Inflammatory macrophage (primary cell): Measurements from ENCODE around the gene CFAP57.
"Not testable (repeated sequence)": the region's sequence is repeated elsewhere in the genome, so short reads cannot be mapped to it uniquely, and the experiment has no call there.

ENCODE experiments used
- DNase-seq, 2 donors: peaks; one replicate each; pipeline ENCODE4 v3.0.0-alpha.2; 2020 to 2022

The CFAP57 gene

DNA sequence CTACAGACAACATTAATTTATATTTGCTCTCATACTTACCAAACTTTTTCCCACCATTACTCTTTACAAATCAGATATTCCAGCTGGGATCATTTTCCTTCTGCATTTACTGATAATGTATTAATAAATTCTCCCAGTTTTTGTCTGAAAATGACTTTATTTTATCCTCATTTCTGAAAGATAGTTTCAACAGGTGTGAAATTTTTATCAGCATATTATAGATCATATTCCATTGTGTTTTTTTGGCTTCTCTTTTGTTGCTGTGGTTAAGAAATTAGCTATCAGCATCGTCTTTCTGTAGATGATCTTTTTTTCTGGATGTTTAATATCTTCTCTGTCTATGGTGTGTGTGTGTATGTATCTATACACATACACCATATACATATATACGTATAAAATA lies 2.7 kb downstream of the CFAP57 start:
- no peak for DNase-seq

DNA sequence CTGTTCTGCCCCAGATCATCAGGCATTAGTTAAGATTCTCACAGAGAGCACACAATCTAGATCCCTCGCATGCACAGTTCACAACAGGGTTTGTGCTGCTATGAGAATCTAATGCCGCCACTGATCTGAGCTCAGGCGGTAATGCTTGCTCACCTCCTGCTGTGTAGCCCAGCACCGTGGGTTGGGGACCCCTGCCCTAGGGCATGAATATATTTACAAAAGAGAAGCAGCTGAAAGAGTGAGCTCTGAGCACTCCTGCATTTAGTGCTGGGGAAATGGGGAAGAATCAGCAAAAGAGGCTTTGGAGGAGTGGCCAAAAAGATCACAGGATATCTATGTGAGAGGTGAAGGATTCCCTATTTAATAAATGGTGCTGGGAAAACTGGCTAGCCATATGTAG lies 5.6 kb downstream of the CFAP57 start:
- DNase-seq: no peak

DNA sequence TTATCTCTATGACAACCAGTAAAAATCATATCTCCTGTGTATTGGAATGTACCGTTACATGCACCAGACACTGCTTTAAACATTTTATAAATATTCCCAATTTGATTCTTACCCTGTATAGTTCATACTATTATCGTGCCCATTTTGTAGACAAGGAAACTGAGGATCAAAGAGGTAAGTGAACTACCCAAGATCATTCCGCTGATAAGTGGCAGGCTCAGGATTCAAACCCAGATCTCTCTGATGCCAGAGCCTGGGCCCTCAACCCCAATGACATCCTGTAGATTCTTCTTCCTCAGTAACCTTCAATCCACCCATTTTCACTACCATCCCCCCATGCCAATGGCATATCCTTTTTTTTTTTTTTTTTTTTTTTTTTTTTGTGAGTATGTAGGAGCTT lies 12.3 kb downstream of the CFAP57 start:
- no peak for DNase-seq

DNA sequence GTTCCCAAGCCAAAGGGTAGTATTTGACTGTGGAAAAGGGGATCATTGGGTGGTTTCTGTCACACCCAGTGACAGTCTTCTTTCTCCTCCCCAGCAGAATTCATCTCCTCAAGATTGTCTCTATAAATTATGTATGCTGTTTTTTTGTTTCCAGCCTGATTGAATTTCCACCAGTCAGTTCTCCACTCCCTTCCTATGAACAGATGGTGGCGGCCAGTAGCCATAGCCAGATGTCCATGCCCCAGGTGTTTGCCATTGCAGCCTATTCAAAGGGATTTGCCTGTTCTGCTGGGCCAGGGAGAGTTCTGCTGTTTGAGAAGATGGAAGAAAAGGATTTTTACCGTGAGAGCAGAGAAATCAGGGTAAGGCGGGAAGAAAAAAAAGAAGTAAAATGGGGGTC lies 12.9 kb downstream of the CFAP57 start:
- no peak for DNase-seq

DNA sequence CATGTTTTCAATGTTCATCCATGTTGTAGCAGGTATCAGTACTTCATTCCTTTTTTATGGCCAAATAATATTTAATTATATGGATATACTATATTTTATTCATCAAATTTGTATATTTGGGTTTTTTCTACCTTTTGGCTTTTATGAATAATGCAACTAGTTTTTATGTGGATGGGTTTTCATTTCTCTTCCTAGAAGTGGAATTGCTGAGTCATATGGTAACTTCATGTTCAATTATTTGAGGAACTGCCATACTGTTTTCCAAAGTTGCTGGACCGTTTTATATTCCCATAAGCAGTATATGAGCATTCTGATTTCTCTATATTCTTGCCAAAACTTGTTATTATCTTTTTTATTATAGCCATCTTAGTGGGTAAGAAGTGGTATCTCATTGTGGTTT lies 16.0 kb downstream of the CFAP57 start:
- no peak for DNase-seq

DNA sequence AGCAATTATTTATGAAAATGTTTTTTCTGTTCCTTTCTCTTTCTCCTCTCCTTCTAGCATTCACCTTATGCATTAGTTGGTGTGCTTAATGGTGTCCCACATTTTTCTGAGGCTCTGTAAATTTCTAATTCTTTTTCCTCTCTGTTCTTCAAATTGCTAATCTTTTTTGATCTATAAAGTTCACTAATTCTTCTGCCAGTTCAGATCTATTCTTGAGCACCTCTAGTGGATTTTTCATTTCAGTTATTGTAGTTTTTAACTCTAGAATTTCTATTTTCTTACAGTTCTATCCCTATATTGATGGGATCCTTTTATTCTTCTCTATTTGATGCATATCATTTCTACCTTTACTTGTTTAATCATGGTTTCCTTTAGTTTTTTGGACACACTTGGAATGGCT lies 22.4 kb downstream of the CFAP57 start:
- DNase-seq: no peak

DNA sequence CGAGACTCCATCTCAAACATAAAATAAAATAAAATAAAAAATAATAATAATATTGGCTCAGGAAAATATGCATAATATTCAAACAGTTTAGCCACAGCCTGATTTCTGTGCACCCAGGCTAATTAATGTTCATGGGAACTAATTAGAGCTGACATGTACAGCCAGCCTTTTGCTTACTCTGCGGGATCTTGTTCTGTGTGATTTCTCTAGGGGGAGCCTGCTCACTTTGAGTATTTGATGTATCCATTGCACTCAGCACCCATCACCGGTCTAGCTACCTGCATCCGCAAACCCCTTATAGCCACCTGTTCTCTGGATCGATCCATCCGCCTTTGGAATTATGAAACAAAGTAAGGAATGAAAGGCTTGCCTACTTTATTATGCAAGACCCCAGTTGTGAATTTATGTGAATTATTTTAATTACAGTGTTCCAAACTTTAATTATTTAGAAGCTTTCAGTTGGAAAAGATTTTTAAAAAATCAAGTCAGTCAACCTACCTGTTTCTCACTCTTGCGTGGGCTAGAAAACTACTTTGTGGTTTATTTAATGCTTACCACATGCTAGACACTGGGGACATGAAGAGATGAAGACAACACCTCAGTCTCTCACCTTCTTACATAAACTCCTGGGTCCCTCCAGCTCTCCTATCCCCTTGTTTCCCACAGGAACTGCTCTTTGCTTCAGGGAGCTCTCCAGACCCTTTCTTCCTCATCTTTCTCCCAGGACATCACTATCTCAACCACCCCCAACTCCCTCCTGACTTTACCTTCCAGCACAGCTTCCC lies 25.4 kb downstream of the CFAP57 start:
- no peak for DNase-seq

DNA sequence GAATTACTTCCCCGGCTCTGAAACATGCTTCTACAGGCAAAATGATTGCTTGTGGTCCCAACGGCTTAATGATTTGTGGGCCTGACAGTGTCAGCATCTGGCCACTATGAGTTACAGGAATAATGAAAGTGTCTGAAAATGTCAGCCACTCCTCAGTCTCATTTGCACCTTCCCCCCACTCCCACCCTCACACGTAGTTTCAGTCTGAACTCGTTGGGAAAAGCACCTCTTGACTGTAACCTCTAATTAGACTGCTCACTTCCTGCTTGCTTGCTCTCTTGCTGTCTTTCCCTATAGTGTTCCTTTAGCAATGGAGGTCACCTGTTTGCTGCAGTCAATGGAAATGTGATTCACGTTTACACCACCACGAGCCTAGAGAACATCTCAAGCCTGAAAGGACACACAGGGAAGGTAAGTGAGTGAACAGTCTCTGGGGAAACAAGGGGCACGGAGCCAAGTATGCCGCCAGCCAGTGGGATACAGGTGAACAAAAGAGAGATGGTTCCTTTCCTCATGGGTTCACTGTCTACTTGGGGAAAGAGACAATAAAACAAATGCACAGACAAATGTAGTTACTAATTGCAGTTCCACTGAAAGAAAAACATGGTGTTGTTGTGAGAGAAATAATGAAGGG lies 27.1 kb downstream of the CFAP57 start:
- no peak for DNase-seq

DNA sequence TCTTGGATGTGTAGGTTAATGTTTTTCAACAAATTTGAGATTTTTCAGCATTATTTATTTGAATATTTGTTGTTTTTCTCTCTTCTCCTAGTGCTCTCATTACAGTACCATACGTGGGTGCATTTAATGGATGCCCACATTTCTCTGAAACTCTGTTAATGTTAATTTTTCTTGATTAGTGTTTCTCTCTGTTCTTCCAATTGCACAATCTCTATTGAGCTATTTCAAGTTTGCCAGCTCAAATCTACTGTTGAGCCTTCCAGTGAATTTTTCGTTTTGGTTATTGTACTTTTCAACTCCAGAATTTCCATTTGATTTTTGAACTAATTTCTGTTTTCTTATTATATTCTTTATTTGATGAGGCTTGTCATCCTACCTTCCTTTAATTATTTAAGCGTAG lies 31.7 kb downstream of the CFAP57 start:
- DNase-seq: no peak

DNA sequence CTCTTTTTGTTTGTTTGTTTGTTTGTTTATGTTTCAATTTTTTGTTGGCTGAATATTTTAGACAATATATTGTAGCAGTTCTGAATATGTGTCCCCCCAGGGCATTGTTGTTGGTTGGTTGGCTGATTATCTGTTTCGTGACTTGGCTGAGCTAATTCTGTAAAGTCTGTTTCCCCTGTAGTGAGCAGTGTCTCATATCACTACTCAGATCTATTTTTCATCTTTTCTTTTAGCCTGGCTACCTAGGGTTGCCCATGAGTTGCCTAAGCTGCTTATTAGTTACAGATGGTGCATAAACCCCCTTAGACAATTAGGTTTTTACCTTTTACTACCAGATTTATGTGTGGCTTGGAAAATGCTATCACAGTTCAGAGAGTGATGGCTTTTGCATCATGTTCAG lies 32.3 kb downstream of the CFAP57 start:
- DNase-seq: no peak

DNA sequence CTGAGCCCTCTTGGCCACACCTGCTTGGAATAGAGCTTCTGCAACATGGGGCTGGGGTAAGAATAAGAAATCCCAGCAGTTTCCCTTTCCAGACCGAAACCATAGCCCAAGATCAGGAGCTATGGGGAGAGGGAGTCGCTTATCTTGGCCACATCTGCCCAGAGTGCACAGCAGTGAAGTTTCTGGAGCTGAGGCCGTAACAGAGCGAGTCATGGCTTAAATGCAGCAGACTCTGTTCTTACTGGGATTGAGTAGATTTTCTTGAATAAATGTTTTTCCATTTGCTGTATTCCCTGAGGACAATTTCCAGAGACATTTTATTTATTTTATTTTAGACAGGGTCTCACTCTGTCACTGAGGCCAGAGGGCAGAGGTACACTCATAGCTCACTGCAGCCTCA lies 33.5 kb downstream of the CFAP57 start:
- no peak for DNase-seq

DNA sequence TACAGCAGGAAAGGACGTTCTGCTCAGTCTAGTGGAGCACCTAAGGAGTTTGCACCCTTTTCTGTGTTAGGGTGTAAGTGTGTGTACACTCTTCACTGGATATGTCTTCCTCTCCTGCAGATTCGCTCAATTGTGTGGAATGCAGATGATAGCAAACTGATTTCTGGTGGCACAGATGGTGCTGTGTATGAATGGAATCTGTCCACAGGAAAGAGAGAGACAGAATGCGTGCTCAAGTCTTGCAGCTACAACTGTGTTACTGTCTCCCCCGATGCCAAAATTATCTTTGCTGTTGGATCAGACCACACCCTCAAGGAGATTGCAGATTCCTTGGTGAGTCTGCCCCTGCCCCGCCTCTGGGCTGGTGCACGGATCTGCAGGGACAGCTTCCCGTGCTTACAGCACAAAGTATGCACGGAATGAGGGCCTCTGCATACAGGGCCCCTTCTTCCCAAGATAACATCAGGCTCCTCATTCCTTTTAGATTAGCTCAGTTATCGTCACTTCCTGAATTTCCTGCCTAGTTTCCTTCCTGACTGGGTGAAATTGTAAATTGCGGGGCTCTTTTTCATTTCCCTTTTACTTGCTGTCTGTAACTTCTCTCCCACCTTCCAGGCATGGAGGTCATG lies 34.6 kb downstream of the CFAP57 start:
- peak in 1 of 2 donors; percentile 5 for DNase-seq

DNA sequence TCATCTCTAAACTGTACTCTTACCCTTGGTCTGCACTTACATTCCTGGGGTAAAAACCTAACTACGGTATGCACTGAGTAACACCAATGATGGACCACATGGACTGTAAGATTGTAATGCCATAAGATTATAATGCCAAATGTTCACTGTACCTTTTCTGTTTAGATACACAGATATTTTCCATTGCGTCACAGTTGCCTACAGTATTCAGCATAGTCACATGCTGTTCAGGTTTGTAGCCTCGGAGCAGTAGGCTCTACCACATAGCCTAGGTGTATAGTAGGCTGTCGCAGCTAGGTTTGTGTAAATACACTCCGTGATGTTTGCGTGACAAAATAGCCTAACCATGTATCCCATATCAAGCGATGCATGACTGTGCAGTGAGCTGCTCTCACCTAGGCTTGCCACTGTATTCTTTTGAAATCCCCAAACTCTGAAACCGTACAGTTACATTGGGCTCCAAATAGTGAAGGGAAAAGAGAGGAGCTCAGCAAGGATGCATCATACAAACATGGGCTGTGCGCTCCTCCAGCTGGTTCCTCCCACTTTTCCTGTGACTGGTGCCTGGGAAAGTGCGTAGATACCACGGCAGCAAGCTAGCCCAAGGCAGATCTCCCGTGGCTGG lies 35.2 kb downstream of the CFAP57 start:
- no peak for DNase-seq

DNA sequence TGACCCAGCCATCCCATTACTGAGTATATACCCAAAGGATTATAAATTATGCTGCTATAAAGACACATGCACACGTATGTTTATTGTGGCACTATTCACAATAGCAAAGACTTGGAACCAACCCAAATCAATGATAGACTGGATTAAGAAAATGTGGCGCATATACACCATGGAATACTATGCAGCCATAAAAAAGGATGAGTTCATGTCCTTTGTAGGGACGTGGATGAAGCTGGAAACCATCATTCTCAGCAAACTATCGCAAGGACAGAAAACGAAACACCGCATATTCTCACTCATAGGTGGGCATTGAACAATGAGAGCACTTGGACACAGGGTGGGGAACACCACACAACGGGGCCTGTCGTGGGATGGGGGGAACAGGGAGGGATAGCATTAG lies 36.1 kb downstream of the CFAP57 start:
- DNase-seq: not testable (repeated sequence)

DNA sequence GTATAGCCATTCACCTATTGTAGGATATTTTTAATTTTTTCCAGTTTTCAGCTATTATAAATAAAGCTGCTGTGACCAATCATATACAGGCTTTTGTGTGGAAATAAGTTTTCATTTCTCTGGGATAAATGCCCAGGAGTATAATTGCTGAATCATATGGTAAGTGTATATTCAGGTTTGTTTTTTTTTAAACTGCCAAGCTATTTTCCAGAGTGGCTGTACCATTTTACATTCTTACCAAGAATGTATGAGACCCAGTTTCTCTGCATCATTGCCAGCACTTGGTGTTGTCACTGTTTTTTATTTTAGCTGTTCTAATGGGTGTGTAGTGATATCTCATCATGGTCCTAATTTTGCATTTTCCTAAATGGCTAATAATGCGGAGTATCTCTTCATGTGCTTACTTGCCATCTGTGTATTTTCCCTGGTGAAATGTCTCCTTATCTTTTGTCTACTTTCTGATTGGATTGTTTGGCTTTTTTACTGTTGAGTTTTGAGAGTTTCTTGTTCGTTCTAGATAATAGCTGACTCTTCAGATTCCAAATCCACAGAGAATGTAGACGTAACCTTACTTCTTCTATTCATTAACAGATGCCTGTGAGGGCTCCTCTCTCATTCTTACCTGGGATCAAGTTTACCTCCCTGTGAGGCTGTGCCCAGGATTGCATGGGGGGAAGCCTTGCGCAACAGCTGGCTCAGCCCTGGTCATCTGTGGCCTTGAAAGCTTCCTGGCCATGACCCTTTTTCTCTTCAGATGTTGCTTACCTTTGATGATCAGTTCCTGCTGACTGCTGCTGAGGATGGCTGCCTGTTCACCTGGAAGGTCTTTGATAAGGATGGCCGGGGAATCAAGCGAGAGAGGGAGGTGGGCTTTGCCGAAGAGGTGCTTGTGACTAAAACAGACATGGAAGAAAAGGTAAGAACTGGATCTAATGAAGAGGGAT lies 42.6 kb downstream of the CFAP57 start:
- no peak for DNase-seq

DNA sequence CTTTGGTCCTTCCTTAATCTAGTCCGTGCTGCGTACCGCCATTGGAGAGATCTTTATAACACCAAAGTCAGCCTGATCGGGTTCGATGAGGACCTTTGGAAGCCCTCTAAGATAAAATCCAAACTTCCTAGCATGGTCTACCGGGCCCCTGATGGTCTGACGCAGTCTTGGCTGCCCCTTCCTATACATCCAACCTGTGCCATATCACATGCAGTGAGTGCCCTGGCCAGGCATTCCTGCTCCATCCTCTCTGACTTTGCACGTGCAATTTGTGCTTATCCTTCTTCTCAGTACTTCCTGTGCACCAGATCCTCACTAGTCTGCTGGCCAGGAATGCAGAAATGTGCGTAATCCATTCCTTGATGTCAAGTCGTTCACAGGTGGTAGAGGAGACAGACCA lies 45.6 kb downstream of the CFAP57 start:
- no peak for DNase-seq

DNA sequence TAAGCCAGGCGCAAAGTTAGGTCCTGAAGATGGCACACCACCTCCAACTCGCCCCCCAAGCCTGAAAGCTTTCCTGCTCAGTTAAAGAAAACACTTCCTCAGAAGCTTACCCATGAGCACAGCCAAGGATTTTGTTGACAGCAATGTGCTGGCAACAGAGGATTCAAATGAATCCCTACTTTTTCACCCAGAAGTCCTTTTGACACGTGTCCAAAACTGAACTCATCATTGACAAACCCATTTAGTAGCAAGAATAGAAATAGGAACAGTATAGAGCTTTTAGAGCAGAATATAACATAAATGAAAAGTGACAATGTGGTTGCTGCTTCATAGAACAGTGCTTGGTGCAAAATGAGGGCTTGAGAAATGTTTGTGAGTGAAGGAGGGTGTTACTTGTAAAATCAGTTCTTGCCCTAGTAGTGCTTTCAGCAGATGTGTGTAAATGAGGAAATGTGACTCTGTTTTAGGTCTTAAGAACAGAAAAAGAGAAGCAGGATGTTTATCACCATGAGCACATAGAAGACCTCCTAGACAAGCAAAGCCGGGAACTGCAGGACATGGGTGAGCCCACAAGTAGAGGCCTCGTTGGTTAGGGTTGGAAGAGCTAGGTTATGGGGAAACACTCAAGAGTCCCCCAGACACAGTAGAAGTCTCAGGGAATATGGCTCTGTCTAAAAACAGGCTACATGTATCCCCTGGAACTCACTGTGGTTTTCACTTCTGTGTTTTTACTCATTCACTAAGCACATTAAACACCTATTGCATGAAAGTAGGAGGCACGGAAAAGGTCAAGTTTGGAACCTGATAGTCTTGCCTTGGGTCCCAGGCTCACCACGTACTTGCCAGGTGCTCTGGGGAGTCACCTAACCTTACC lies 49.0 kb downstream of the CFAP57 start:
- DNase-seq: peak; percentile 42 to 53

DNA sequence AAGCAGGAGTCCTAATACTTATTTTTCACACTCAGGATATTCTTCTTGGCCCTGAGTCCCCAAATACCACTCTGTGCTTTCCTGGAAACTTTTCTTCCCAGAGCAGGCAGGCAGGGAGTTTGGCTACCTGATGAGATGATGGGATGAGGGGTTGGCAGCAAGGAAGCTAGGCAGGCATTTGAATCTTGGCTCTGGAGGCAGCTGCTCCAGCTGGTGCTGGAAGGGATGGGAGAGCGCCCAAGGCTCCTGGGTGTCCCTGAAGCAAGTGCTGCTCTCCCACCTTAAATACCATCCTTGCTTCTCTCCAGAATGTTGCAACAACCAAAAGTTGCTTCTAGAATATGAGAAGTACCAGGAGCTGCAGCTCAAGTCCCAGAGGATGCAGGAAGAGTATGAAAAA lies 49.7 kb downstream of the CFAP57 start:
- no peak for DNase-seq

DNA sequence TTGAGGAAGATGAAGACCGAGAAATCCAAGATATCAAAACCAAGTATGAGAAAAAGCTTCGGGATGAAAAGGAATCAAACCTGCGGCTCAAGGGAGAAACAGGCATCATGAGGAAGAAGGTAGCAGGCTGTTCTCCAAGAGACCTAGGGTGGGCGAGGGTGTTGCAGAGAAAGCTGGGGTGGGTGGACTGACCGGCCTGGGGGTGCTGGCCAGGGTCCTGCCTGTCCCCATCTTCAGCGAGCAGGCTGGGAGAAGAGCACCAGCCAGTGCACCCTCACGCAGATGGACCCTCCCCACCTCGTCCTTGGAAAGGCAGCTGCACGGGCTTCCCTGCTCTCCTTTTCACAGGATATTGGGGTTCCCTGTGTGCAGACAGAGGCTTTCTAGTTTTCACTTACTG lies 50.7 kb downstream of the CFAP57 start:
- no peak for DNase-seq

DNA sequence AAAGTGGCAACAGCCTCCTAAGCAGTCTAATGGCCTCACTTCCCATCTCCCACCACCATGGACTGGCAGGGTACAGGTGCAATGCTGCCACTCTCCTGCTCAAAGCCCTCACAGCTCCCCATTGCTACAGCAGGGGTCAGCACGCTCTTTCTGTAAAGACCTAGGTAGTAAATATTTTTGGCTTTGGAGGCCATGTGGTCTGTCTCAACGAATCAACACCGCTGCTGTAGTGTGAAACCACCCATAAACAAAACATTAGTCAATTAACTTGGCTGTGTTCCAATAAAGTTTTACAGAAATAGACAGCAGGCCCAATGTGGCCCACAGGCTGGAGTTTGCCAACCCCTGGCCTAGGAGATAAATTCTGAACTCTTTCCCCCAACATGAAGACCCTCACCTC lies 53.0 kb downstream of the CFAP57 start:
- no peak for DNase-seq

DNA sequence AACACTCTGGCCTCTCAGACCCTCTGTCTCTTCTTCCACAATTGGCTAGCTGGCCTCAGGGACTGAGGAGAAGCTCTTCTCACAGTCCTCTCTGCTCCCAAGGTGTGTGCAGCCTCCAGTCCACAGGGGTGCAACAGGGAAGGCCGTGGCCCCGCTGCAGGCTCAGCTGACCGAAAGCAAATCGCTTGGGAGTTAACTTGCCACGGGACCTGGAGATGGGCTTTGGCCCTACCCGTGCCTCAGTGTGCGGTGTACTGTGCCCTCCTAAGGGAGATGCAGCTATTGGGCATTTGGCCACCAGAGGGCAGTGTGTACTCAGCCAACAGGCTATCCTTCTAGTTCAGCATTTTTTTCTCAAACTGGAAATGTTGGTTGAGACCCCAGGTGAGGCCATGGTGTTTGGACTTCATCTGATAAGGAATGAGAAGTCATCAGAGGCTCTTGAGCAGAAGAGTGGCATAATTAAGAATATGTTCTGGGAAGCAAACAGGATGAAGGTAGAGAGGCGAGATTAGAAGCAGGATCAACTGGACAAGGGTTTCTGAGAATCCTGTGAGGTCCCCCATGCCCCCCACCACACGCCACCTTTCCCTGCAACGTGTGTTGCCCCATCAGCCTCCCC lies 55.1 kb downstream of the CFAP57 start:
- DNase-seq: peak; percentile 72 to 79
